GM12864 (cell line): ENCODE measurements around the gene HMG20B.
A peak's percentile ranks its signal among the peaks of the same experiment; 100 is the strongest.

ENCODE experiments used
- DNase-seq: peaks from one replicate; pipeline ENCODE4 v3.0.0-alpha.2; 2011; ENCODE audit warnings: low read depth
- H3K4me3 ChIP-seq: 2 replicates; pipeline ENCODE4 v1.5.1; 2011; ENCODE audit warnings: mild to moderate bottlenecking, low read depth, low read length, control low read depth
- TF ChIP-seq, protein P1 (sequence below): IDR thresholded peaks from 2 replicates; pipeline ENCODE4 v1.5.1; 2011; ENCODE audit warnings: low read depth, mild to moderate bottlenecking, moderate library complexity, low read length, control low read depth, inconsistent platforms; ENCODE audit errors: missing control alignments

HMG20B gene

DNA sequence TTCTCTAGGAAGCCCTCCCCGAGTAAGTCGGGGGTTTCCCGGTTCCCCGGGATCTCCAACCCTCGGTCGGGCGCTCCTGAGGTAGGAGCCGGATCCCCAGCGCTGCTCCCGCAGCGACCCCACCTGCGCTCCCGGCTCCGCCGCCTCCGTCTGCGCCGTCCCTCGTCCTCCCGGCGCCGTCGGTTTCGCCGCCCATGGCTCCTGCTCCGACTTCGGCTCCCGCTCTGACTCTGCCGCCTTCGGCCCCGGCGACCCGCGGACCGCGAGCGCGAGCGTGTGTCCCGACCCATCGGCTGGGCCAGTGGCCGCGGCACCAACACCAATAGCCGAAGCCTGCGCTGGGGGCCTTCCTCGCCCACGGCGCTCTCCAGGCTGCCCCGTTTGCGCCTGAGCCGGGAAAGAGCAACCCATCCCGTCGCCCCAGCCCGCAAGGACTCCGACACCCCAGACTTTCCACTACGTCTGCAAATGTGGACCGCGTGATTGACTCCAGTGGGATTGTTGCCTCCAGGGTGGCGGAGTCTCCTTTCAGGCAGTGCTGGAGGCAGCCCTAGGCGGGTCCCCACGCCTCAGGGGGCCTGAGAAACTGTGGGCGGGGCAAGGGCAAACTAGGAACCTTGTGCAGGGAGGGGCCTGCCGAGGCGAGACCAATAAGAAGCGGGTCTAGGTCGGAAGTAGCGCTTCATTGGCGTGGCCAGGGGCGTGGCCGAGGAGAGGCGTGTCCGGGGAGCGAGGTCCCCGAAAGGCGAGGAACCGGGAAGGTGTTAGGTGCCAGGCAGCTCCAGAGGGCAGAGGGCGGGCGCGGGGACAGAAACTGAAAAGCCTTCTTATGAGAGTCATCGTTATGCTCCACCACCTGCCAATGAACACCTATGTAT lies 54.0 kb downstream of the HMG20B start, which contains the start of gene CACTIN:
Gene CACTIN, minus strand, starts transcription at position 318 of the 878 bp plus-strand sequence. Its CDS starts 28 bp downstream, at position 290.
- DNase-seq, result peak; percentile 93

DNA sequence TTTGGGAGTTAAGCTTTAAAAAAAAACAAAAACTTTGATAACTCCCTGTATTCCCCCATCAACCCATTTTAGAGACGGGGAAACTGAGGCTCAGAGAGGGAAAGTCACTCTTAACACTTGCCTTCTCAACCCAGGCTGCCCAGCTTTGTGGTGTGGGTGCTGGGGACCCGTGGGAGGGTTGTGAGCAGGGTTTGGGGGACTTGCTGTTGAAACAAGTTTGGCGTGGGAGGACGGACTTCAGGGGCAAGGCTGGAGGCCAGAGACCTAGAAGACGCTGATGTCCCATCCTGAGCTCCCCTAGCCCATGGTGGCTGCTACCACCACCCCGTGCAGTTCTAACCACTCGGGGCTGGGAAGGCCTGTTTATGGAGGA lies 54.6 kb downstream of the HMG20B start:
- H3K4me3 ChIP-seq, result 0 out of 2 replicates have a peak overlapping the region, but pooled peaks have one; percentile 15
- DNase-seq, result no peak
- TF ChIP-seq, protein P1, sequence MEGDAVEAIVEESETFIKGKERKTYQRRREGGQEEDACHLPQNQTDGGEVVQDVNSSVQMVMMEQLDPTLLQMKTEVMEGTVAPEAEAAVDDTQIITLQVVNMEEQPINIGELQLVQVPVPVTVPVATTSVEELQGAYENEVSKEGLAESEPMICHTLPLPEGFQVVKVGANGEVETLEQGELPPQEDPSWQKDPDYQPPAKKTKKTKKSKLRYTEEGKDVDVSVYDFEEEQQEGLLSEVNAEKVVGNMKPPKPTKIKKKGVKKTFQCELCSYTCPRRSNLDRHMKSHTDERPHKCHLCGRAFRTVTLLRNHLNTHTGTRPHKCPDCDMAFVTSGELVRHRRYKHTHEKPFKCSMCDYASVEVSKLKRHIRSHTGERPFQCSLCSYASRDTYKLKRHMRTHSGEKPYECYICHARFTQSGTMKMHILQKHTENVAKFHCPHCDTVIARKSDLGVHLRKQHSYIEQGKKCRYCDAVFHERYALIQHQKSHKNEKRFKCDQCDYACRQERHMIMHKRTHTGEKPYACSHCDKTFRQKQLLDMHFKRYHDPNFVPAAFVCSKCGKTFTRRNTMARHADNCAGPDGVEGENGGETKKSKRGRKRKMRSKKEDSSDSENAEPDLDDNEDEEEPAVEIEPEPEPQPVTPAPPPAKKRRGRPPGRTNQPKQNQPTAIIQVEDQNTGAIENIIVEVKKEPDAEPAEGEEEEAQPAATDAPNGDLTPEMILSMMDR, result no peak

More for the DNA sequence above, 54.0 kb downstream of the HMG20B start, which contains the start of gene CACTIN:
- H3K4me3 ChIP-seq, result peak within 1 kb of the TSS; percentile 79
- TF ChIP-seq, protein P1, result no peak
